SK-N-SH treated with all-trans-retinoic acid at 6 μM for 48 hours (cell line): ENCODE results near the gene SMYD4.

Experiments used
- ARNTL ChIP-seq: fragments of 450-650 bp; formaldehyde crosslinking; IDR thresholded peaks from 2 replicates; pipeline ENCODE4 v1.5.0; 2020; ENCODE audit warnings: low read depth, mild to moderate bottlenecking, moderate library complexity, borderline replicate concordance
- BACH2 ChIP-seq: fragments of 250-450 bp; sonication (Bioruptor Pico); IDR thresholded peaks from 2 replicates; pipeline ENCODE4 v1.9.0; 2021; ENCODE audit warnings: mild to moderate bottlenecking, borderline replicate concordance
- CREB5 ChIP-seq: fragments of 250-450 bp; sonication (Bioruptor Pico); IDR thresholded peaks from 2 replicates; pipeline ENCODE4 v1.5.1; 2020; ENCODE audit warnings: low read depth, mild to moderate bottlenecking, moderate library complexity
- CSDC2 ChIP-seq: fragments of 250-450 bp; sonication (Bioruptor Pico); IDR thresholded peaks from 2 replicates; pipeline ENCODE4 v1.5.0; 2020; ENCODE audit warnings: mild to moderate bottlenecking, moderate library complexity
- ESRRG ChIP-seq: fragments of 250-450 bp; sonication (Bioruptor Pico); IDR thresholded peaks from 2 replicates; pipeline ENCODE4 v1.6.1; 2021; ENCODE audit warnings: mild to moderate bottlenecking
- ISL1 ChIP-seq: fragments of 250-450 bp; sonication (Bioruptor Pico); IDR thresholded peaks from 2 replicates; pipeline ENCODE4 v2.1.2; 2022; ENCODE audit warnings: mild to moderate bottlenecking, moderate library complexity
- POU6F1 ChIP-seq: fragments of 250-450 bp; sonication (Bioruptor Pico); IDR thresholded peaks from 2 replicates; pipeline ENCODE4 v1.8.0; 2021; ENCODE audit warnings: low read depth, mild to moderate bottlenecking, moderate library complexity, borderline replicate concordance
- RARB ChIP-seq: fragments of 250-450 bp; sonication (Bioruptor Pico); IDR thresholded peaks from 2 replicates; pipeline ENCODE4 v1.8.0; 2021; ENCODE audit warnings: mild to moderate bottlenecking, moderate library complexity
- ZFP3 ChIP-seq: fragments of 250-450 bp; sonication (Bioruptor Pico); IDR thresholded peaks from 2 replicates; pipeline ENCODE4 v1.5.0; 2020; ENCODE audit warnings: mild to moderate bottlenecking, moderate library complexity
- ZFP30 ChIP-seq: fragments of 450-650 bp; formaldehyde crosslinking; IDR thresholded peaks from 2 replicates; pipeline ENCODE4 v1.5.0; 2022; ENCODE audit warnings: mild to moderate bottlenecking, moderate library complexity

- TF ChIP-seq BACH2 (CRISPR knock-in tag) (no peak), ZFP3 (CRISPR knock-in tag) (no peak), ARNTL (CRISPR knock-in tag) (no peak), CSDC2 (CRISPR knock-in tag) (no peak), RARB (CRISPR knock-in tag) (no peak), POU6F1 (CRISPR knock-in tag) (no peak), ZFP30 (CRISPR knock-in tag) (no peak), ISL1 (CRISPR knock-in tag) (no peak), CREB5 (no peak), ESRRG (no peak)
Observed at GRCh38 chr17:1872976-1873375, 43.3 kb upstream of the SMYD4 start.
